NCI-H146 treated with DMSO at 0.1 percent for 48 hours (cell line): ENCODE measurements around the gene SP5.
"Not testable (repeated sequence)": the region's sequence is repeated elsewhere in the genome, so short reads cannot be mapped to it uniquely, and the experiment has no call there.

Source experiments
- DNase-seq: peaks from one replicate; lab custom pipeline; 2025; ENCODE audit not compliant: unreplicated experiment; lab: John Stamatoyannopoulos, UW

Gene SP5

DNA sequence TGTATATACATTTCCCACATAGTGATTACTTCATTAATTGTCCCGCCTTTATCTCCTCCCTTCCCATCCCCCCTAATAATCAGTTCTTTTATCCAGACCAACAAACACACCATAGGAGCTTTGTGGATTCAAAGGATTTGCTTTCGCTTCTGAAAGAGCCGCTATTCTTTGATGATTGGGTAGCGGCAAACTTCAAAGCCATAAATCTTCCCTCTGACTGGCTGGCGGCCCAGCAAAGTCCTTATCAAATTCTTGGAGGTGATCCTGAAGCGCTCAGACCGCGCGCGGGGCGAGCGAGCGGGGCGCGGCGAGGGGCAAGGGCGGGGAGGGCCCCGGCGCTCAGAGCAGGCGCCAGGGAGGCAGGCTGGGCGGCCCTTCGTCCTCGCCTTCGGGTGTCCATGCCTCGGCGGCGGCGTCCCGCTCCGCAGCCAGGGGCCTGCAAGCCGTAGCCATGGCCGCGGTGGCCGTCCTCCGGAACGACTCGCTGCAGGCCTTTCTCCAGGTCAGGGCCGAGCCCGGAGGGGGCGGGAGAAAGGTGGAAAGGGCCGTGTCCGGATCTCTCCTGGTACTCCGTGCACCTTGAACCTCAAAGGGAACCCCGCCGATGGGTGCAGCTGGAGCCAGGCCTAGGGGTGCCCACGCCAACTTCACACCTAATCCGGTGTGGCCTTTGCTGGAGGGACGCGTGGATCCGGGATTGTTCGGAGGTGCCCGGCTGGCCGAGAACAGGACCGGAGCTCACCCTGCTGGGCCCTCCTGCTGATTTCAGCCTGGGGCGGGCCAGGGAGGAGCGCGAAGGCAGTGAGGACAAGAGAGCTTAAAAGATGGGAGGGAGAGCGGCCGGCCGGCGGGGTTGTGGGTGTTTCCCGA is at the start of gene SP5:
TSS of gene SP5 (plus strand) at position 276 of the 870 bp plus-strand sequence. CDS start at position 452, 176 bp downstream.
- no peak for DNase-seq

DNA sequence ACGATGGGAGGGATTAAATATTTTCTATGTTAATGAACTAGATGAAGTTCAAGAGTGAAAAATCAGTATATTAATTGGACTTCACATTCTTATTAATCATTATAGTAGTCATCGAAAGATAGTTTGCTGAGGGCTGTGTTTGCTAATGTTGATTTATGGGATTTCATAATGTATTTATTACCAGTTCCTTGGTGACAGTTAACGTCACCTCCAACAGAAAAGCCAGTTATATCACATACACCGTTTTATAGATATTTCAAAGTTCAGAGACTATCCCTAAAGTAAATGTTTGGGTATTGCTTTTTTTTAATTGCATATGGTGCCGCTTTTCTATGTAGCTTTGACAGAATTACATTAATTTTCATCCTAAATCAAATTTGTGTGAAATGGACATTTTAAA is 49.4 kb upstream of the SP5 start:
- no peak for DNase-seq

DNA sequence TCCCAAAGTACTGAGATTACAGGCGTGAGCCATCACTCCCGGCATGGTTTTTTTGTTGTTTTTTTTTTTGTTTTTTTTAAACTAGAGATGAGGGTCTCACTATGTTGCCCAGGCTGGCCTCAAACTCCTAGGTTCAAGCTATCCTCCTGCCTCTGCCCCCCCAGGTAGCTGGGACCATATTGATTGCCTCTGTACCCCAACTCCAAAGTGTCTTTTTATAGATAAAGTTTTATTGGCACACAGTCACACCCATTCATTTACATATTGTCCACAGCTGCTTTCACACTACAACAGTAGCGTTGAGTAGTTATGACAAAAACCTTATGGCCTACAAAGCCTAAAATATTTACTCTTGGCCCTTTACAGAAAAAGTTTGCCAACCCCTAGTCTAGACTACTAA is 45.2 kb upstream of the SP5 start:
- DNase-seq = no peak

DNA sequence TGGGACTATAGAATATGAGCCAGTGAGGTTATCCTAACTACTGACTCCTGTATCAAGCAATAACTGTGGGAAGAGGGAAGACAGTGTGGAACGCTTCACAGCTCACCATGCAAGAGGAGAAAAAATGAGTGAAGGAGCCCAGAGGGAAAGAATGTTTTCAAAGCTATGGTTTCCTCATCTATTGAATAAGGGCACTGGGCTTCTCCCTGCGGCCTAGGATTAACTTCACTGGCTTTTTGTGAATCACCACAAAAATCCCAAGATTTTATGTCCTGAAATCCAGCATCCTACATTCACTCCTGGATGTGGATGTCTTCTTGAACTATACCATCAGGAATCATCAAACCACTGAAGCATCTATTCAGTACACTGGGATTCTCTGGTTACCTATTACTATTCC is 44.5 kb upstream of the SP5 start:
- DNase-seq = no peak

DNA sequence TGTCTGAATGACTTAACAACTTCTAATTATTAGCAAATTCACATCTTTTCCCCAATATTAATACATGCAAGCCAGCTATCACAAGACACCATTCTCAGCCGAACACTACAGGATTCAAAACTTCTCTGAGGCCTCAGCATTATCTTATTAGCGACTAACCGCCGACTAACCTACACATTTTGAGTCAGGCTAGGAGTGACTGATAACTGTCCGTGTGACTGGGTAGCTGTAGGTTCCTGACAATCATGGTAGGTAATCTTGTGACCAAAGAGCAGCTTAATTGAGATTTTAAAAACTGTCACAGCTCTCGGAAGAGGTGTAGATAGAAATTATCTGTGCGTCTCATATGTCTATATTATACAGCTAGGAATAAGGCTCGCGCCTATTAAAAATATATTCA is 44.1 kb upstream of the SP5 start:
- DNase-seq = no peak

DNA sequence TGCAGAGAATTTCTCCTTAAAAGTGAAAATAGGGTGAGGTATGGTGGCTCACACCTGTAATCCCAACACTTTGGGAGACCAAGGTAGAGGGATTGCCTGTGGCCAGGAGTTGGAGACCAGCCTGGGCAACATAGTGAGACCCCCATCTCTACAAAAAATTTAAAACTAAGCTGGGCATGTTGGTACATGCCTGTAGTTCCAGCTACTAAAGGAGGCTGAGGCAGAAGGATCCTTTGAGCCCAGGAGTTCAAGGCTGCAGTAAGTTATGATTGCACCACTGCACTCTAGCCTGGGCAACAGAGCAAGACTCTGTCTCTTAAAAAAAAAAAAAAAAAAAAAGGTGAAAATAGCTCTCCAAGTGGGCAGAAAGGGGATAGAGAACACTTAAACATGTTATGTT is 40.9 kb upstream of the SP5 start:
- DNase-seq = not testable (repeated sequence)

DNA sequence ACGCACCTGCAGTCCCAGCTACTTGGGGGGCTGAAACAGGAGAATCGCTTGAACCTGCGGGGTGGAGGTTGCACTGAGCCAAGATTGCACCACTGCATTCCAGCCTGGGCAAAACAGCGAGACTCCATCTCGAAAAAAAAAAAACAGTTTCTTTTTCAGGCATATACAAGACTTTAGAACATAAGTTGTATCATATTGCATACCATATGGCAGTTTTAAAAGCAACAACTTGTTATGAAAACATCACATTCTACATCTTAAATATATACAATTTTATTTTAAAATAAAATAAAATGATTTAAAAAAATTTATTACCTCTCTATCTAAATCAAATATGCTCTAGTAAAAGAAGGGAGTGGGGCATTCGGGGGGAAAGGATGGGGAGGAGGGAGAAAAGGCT is 39.4 kb upstream of the SP5 start:
- DNase-seq = no peak

DNA sequence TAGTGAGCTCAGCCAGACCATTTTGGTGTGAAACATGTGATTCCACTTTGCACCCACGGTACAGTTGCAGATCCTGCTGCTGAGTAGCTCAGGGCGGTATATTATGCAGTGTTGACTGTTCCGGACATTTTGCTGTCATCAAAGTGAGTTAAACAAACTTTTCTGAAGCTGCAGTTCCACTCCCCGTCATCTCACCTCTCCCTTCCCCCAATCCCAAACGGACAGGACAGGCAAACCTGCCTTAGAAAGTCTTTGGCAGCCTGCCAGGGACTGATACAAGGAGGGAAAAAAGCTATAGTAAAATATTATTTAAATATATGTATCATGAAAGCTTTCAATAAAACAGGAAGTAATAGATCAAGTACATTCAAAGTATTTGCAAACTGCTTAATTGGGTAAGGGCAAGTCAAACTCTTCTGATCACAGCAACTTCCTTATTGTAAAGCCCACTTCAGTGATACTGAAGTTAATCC is 35.5 kb upstream of the SP5 start:
- no peak for DNase-seq

DNA sequence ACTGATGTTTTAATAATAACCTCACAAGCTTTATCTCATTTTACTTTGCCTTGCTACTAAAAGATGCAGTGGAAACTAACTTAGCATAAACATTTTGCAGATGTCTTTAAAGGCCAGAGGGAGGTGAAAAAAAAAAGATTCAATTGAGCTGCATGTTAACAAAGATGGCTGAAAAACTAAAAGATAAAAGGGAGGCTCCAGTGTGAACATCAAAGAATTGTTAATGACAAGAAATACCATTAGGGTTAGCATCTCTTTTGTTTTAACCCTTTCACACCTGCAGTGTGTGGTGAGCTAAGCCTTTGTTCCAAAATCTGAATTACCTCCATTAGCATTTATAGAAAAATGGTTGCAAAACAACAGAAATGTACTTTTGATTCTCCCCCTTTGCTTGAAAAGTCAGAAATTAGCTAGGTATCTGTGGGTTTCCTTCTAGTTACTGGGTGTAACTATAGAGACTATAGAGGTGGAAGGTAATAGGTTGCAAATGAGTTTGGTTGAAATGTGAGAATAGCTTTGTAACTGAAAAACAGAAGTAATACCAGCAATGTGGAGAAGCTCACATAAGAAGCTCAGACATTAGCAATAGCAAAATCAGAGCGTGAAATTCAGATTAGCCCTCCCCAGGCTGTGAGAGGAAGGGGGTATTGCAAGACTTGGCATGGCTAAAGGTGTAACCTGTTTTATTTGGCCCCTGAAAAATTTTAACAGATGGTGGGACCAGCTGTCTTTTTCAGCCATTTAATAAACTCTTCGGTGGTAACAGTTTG is 34.8 kb upstream of the SP5 start:
- no peak for DNase-seq

DNA sequence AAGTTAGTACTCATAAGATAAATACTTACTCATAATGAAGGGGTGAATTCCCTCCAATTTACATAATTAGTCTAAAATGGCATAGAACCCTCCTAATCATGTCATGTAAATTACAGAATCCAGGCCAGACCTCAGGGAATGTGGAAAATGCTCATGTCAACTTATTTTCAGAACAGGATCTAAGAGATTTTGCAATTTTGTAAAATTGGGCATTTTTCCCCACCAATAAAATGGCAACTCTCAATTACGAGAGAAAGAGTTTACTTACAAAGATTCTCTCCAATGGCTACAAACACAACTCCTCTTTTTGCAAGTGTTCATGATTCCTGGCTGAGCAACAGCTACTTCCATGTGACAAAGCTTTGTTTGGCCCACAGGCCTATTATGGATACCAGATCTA is 33.8 kb upstream of the SP5 start:
- DNase-seq = no peak

DNA sequence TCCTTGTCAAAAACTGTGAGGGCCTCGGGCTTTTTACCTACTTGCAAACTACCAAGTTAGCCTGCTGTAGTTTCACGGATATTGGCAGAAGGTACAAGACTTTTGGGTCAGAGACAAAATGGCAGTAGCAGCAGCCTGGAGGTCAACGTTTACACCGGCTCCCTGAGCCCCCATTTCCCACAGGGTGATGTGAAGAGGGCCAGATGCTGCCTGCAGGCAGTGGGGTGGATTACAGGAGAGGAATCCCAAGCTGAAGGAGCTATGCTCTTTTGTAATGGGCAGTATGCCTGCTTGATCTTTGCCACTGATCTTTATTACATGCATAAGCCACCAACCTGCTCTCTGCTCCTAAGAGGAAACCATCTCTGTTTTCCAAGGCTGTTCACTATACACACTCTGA is 29.5 kb upstream of the SP5 start:
- no peak for DNase-seq

DNA sequence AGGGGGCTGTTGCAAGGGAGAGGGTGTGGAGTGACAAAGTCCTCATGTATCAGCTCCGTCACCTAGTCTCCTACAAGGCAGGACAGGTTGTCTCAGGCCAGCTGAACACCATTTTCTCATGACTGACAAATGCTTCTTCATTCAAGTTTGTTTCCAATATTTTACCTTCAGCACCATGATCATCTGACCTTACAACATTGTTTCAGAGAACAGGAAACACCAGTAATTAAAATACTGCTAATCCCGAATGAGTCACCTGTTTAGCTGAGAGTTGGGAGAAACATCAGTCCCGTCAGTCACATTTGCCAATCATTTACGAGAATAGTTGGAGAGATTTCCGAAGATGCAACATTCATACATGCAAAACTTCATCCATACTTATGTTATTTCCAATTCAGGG is 25.7 kb upstream of the SP5 start:
- no peak for DNase-seq

DNA sequence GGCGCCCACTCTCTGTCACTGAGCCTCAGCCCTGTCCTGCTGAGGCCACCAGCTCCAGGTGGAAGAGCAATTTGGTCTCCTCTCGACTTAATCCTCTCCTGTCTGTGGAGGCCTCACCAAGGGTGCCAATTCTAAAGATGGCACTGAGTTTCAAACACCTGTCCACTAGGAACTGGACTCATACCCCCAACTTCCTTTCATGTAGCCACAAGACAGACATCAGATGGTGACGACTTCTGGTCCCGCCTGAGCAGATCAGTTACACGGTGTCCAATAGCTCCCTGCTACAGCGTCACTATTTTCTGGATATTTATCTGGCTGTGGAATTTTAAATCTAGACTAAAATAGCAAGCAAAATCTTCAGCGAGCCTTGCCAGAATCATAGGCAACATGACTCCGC is 24.5 kb upstream of the SP5 start:
- DNase-seq = no peak

DNA sequence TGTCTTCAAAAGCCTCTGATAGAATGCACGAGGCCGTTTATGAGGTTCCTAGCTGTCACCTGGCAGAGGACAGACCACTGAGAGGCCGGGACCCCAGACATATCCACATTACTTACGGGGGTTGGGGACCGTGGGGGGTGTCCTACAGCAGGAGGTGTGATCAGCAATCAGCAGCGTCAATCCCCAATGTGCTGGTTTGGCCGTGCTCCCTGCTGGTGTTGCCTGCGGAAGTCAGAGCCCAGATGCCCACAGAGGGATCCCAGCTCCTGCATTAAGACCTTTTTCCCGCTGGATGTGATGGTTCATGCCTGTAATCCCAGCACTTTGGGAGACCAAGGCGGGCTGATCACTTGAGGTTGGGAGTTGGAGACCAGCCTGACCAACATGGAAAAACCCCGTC is 20.8 kb upstream of the SP5 start:
- DNase-seq = no peak

DNA sequence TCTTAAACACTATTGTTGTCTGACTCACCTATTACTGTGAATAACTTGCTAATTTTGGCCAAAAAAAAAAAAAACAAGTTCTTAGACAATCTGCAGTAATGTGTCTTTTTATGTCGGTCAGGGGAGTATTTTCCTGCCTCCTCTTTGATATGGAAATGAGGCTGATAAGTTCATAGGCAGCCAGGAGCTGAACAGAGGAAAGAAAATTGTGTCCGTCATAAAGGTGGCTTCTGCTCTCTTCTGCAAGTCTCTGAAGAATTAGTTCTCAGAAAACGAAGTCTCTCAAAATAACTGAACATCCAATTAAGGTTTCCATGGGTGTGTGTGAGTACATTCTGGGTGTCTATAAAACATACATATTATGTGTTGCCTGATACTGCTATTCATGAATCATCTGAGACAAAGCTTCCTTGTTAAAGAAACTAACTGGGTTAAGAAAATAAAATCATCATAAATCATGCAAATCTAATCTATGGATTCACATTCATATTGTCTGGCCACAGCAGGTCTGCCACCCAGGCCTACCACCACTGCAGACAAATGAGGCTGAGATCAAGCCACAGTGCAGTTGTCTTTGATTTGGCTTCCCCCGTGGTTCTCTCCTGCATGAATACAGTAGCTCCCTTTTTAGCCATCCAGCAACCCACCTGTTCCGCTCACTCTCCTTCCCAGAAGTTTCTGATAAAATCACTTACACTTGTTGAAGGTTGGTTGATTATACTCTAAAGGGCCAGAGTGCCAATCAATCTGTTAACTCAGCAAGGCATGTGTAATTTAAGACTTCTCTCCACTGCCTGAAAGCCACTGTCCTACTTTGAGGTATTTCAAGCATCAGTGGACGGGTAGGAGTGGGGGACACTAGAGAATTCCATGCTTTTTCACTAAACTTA is 19.4 kb upstream of the SP5 start:
- no peak for DNase-seq

DNA sequence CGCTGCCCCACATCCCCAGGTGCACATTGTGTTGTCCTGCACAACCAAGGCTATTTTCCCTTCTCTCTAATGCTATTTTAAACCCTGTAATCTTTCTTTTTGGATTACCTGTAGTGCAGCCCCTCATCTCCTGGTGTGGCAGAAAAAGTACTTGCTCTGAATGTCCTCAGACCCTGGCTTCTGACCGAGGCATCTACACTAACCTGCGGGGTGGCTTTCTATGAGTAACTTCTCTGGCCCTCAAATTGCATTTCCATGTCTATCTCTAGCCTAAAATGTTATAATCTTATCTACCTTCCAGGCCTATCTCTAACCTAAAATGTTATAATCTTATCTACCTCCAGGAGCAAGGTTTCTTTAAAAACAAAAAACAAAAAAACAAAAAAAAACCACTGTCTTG is 18.2 kb upstream of the SP5 start:
- no peak for DNase-seq

DNA sequence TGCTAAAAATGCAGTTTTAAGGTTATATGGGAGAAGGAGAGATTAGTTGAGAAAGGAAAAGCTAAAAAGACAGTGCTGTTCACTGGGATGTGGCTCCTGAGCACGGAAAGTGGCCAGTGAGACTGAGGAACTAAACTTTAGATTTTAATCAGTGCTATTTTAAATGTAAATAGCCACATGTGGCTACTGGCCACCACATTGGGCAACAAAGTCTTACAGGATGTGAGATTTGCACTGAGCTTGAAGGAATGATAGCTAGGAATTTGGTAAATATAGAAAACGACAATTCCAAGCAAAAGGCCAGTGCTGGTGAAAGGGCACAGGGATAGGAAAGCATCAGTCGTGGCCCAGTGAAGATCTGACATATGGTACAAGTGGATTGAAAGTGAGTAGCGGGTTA is 14.1 kb upstream of the SP5 start:
- DNase-seq = no peak

DNA sequence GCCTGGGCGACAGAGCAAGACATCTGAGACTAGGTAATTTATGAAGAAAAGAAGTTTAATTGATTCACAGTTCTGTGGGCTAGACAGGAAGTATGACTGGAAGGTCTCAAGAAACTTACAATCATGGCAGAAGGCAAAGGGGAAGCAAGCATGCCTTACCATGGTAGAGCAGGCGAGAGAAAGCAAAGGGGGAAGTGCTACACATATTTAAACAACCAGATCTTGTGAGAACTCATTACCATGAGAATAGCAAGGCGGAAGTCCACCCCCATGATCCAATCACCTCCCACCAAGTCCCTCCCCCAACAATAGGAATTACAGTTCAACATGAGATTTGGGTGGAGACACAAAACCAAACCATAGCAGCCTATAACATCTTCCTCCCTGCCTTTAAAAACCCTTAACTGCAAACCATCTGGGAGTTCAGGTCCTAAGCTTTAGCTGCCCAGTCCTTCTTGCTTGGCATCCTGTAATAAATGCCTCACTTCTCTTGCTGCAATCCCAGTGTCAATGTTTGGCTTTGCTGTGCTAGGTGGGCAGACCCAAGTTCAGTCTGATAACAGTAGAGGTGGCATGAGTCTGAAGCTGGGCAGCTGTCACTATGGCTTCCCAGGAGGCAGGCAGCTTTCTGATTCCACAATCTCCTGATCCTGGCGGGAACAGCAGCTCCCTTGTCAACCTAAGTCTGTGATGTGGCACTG is 11.2 kb upstream of the SP5 start:
- DNase-seq = no peak

DNA sequence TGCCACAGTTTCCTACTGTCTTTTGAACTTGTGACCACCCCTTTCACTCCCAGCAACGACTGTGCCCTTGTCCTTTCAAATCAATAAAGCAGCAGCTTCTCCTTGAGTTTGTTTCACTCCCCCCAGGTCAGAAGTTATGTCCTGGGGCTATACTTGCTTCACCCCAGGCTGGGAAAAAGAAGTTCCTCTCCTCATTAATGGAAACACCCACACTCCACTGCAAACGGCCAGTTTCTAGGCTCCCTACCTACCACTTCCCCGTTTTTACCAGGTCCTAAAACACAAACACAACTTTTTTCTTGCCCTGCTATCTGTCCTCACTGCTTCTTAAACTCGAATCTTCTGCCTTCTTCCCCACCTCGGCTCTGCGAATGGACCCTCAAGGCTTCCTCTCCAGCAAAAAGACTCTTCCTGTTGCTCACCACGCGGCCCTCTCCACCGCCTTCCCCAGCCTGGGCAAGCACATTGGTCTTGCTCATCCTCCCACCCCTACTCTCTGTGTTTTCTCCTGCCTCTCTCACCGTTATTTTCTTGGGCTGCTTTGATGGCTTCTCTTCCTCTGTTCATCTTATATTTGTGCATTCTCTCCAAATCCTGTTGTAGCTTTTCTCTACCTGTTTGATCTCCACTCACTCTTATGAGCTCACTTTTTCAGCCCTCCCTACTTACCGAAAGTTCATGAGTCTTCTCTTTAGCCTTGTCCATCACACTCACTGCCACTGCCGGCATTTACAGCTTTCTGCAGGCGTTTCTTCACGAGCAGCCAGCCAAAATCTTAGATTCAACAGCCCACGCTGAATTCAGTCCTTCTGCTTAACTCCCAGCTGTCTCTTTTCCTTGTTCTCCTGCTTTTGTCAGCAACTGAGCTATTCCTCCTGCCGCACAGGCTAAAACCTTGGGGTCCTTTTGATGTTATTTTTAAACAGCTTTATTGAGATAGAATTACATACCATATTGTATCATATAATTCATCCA is 7.0 kb upstream of the SP5 start:
- no peak for DNase-seq

DNA sequence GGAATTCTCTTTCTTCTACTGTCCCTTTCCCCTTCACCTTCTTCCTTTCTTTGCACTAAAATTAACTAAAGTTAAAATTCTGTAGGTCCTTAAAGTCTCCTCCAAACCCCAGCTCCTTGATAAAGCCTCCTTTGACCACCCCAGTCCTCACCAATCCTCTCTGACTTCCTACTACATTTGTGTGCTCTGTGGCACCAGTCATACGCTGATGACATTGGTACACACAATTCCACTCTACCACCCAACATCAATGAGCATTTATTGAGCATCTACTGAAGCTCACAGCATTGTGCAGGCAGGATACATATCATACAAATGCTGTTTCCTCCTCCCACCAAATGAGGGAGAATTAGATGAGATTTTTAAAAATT is 4.5 kb upstream of the SP5 start:
- no peak for DNase-seq
